Measurements from ENCODE around the gene CITED1. TPM values are rescaled to one million over a fixed set of nuclear protein-coding genes. Genes with fewer than 3 reads are reported as not detected.

CITED1 gene
- total RNA-seq (2012; rRNA removed): 0.44 and 0.76 TPM in 2 replicates

- H3K4me2 ChIP-seq (ENCODE audit: low read length): peak within 1 kb of the TSS; percentile 91
- peaks cover 90% of the 10 kb centered on the region for H3K27me3 ChIP-seq (ENCODE audit: control insufficient read depth, insufficient read depth, low read length)
- H3K9me3 ChIP-seq (replicated peaks; ENCODE audit: low read length): no peaks in the 10 kb centered on the region
- peak within 1 kb of the TSS; percentile 75 for H3K4me3 ChIP-seq (ENCODE audit: low read length)
- no peaks in the 10 kb centered on the region for H3K36me3 ChIP-seq (ENCODE audit: insufficient read depth, low read length)
- peaks cover 24% of the 10 kb centered on the region for H3K4me1 ChIP-seq (ENCODE audit: control insufficient read depth, insufficient read depth, low read length)
- no peak within 1 kb of the TSS for H3K9ac ChIP-seq (ENCODE audit: low read depth, low read length)
Measured at GRCh38 chrX:72305286-72306084, at the start of gene CITED1. TSS of gene CITED1 (minus strand) at chrX:72305914. CDS start at chrX:72302869, 3,045 bp downstream.

GRCh38 chrX:72352786-72353185 lies 47.1 kb upstream of the CITED1 start:
- Histone ChIP-seq H3K4me3 (ENCODE audit: low read length) (no peak overlapping the region), H3K9ac (ENCODE audit: low read depth, low read length) (no peak overlapping the region), H3K36me3 (ENCODE audit: insufficient read depth, low read length) (peaks cover 5% of the 10 kb centered on the region), H3K4me1 (ENCODE audit: control insufficient read depth, insufficient read depth, low read length) (no peaks in the 10 kb centered on the region), H3K9me3 (replicated peaks; ENCODE audit: low read length) (no peaks in the 10 kb centered on the region), H3K4me2 (ENCODE audit: low read length) (no peak overlapping the region), H3K27me3 (ENCODE audit: control insufficient read depth, insufficient read depth, low read length) (peaks cover 46% of the 10 kb centered on the region)

GRCh38 chrX:72351606-72352334 lies 46.1 kb upstream of the CITED1 start:
- no peak overlapping the region for H3K4me3 ChIP-seq (ENCODE audit: low read length)
- H3K9ac ChIP-seq (ENCODE audit: low read depth, low read length): no peak overlapping the region
- H3K4me2 ChIP-seq (ENCODE audit: low read length): no peak overlapping the region
- no peaks in the 10 kb centered on the region for H3K9me3 ChIP-seq (replicated peaks; ENCODE audit: low read length)
- H3K4me1 ChIP-seq (ENCODE audit: control insufficient read depth, insufficient read depth, low read length): no peaks in the 10 kb centered on the region
- peaks cover 40% of the 10 kb centered on the region for H3K27me3 ChIP-seq (ENCODE audit: control insufficient read depth, insufficient read depth, low read length)
- peaks cover 5% of the 10 kb centered on the region for H3K36me3 ChIP-seq (ENCODE audit: insufficient read depth, low read length)

GRCh38 chrX:72349190-72349589 lies 43.5 kb upstream of the CITED1 start:
- H3K9me3 ChIP-seq (replicated peaks; ENCODE audit: low read length): no peaks in the 10 kb centered on the region
- no peak overlapping the region for H3K4me3 ChIP-seq (ENCODE audit: low read length)
- peaks cover 27% of the 10 kb centered on the region for H3K27me3 ChIP-seq (ENCODE audit: control insufficient read depth, insufficient read depth, low read length)
- H3K36me3 ChIP-seq (ENCODE audit: insufficient read depth, low read length): peaks cover 5% of the 10 kb centered on the region
- no peak overlapping the region for H3K9ac ChIP-seq (ENCODE audit: low read depth, low read length)
- H3K4me1 ChIP-seq (ENCODE audit: control insufficient read depth, insufficient read depth, low read length): no peaks in the 10 kb centered on the region
- no peak overlapping the region for H3K4me2 ChIP-seq (ENCODE audit: low read length)

- peaks cover 20% of the 10 kb centered on the region for H3K27me3 ChIP-seq (ENCODE audit: control insufficient read depth, insufficient read depth, low read length)
- H3K36me3 ChIP-seq (ENCODE audit: insufficient read depth, low read length): peaks cover 5% of the 10 kb centered on the region
- no peak overlapping the region for H3K9ac ChIP-seq (ENCODE audit: low read depth, low read length)
- H3K4me2 ChIP-seq (ENCODE audit: low read length): no peak overlapping the region
- H3K4me3 ChIP-seq (ENCODE audit: low read length): no peak overlapping the region
- H3K4me1 ChIP-seq (ENCODE audit: control insufficient read depth, insufficient read depth, low read length): no peaks in the 10 kb centered on the region
- no peaks in the 10 kb centered on the region for H3K9me3 ChIP-seq (replicated peaks; ENCODE audit: low read length)
Measured at GRCh38 chrX:72348247-72348979, 42.7 kb upstream of the CITED1 start.

- Histone ChIP-seq H3K27me3 (ENCODE audit: control insufficient read depth, insufficient read depth, low read length) (peaks cover 17% of the 10 kb centered on the region), H3K4me3 (ENCODE audit: low read length) (no peak overlapping the region), H3K4me2 (ENCODE audit: low read length) (no peak overlapping the region), H3K4me1 (ENCODE audit: control insufficient read depth, insufficient read depth, low read length) (no peaks in the 10 kb centered on the region), H3K36me3 (ENCODE audit: insufficient read depth, low read length) (peaks cover 5% of the 10 kb centered on the region), H3K9me3 (replicated peaks; ENCODE audit: low read length) (no peaks in the 10 kb centered on the region), H3K9ac (ENCODE audit: low read depth, low read length) (no peak overlapping the region)
Measured at GRCh38 chrX:72347366-72347765, 41.7 kb upstream of the CITED1 start.

GRCh38 chrX:72346302-72346949 lies 40.7 kb upstream of the CITED1 start:
- H3K9ac ChIP-seq (ENCODE audit: low read depth, low read length): no peak overlapping the region
- no peak overlapping the region for H3K4me3 ChIP-seq (ENCODE audit: low read length)
- no peaks in the 10 kb centered on the region for H3K4me1 ChIP-seq (ENCODE audit: control insufficient read depth, insufficient read depth, low read length)
- no peaks in the 10 kb centered on the region for H3K9me3 ChIP-seq (replicated peaks; ENCODE audit: low read length)
- H3K27me3 ChIP-seq (ENCODE audit: control insufficient read depth, insufficient read depth, low read length): peaks cover 9% of the 10 kb centered on the region
- peaks cover 5% of the 10 kb centered on the region for H3K36me3 ChIP-seq (ENCODE audit: insufficient read depth, low read length)
- H3K4me2 ChIP-seq (ENCODE audit: low read length): no peak overlapping the region

GRCh38 chrX:72340626-72341025 lies 34.9 kb upstream of the CITED1 start:
- Histone ChIP-seq H3K27me3 (ENCODE audit: control insufficient read depth, insufficient read depth, low read length) (peaks cover 15% of the 10 kb centered on the region), H3K36me3 (ENCODE audit: insufficient read depth, low read length) (no peaks in the 10 kb centered on the region), H3K4me3 (ENCODE audit: low read length) (no peak overlapping the region), H3K4me2 (ENCODE audit: low read length) (no peak overlapping the region), H3K9me3 (replicated peaks; ENCODE audit: low read length) (no peaks in the 10 kb centered on the region), H3K9ac (ENCODE audit: low read depth, low read length) (no peak overlapping the region), H3K4me1 (ENCODE audit: control insufficient read depth, insufficient read depth, low read length) (no peaks in the 10 kb centered on the region)

GRCh38 chrX:72340041-72340440 lies 34.3 kb upstream of the CITED1 start:
- Histone ChIP-seq H3K36me3 (ENCODE audit: insufficient read depth, low read length) (no peaks in the 10 kb centered on the region), H3K9me3 (replicated peaks; ENCODE audit: low read length) (no peaks in the 10 kb centered on the region), H3K4me2 (ENCODE audit: low read length) (no peak overlapping the region), H3K4me1 (ENCODE audit: control insufficient read depth, insufficient read depth, low read length) (no peaks in the 10 kb centered on the region), H3K27me3 (ENCODE audit: control insufficient read depth, insufficient read depth, low read length) (peaks cover 12% of the 10 kb centered on the region), H3K4me3 (ENCODE audit: low read length) (no peak overlapping the region), H3K9ac (ENCODE audit: low read depth, low read length) (no peak overlapping the region)

GRCh38 chrX:72330131-72330530 lies 24.4 kb upstream of the CITED1 start:
- Histone ChIP-seq H3K4me2 (ENCODE audit: low read length) (no peak overlapping the region), H3K4me1 (ENCODE audit: control insufficient read depth, insufficient read depth, low read length) (no peaks in the 10 kb centered on the region), H3K27me3 (ENCODE audit: control insufficient read depth, insufficient read depth, low read length) (peaks cover 6% of the 10 kb centered on the region), H3K9me3 (replicated peaks; ENCODE audit: low read length) (no peaks in the 10 kb centered on the region), H3K36me3 (ENCODE audit: insufficient read depth, low read length) (no peaks in the 10 kb centered on the region), H3K9ac (ENCODE audit: low read depth, low read length) (no peak overlapping the region), H3K4me3 (ENCODE audit: low read length) (no peak overlapping the region)
